ENCODE results near the gene MPPED2. TPM values are rescaled to one million over a fixed set of nuclear protein-coding genes. Genes with fewer than 3 reads are reported as not detected.
A peak's percentile ranks its signal among the peaks of the same experiment; 100 is the strongest.

MPPED2 gene
- total and polyA plus RNA-seq, 5 donors = 1.7 to 3.8 (median 3.5) TPM

- Histone ChIP-seq H3K9me3 (ENCODE audit: control insufficient read depth, low read length) (no peaks in the 10 kb centered on the region), H3K27me3 (ENCODE audit: control insufficient read depth, insufficient read depth) (no peaks in the 10 kb centered on the region), H3K4me3 (ENCODE audit: low read length) (no peak overlapping the region), H3K4me1 (ENCODE audit: control insufficient read depth, insufficient read depth, low read length) (peaks cover 1% of the 10 kb centered on the region), H3K27ac (ENCODE audit: low read length) (no peak overlapping the region)
- intact Hi-C loops (cut with DNase I) = no loop called here
- ATAC-seq (no peak), DNase-seq (no peak)
- 81% methylated on average over 3 of the region's 3 CpGs for WGBS
Observed at GRCh38 chr11:30526558-30526957, 59.6 kb downstream of the MPPED2 start.

GRCh38 chr11:30522536-30523243, 63.5 kb downstream of the MPPED2 start:
- Histone ChIP-seq H3K4me1 (ENCODE audit: control insufficient read depth, insufficient read depth, low read length) (peaks cover 1% of the 10 kb centered on the region), H3K4me3 (ENCODE audit: low read length) (no peak overlapping the region), H3K9me3 (ENCODE audit: control insufficient read depth, low read length) (no peaks in the 10 kb centered on the region), H3K27ac (ENCODE audit: low read length) (no peak overlapping the region), H3K27me3 (ENCODE audit: control insufficient read depth, insufficient read depth) (no peaks in the 10 kb centered on the region)
- DNase-seq = no peak
- WGBS = 90% methylated on average over 9 of the region's 9 CpGs
- intact Hi-C loops (cut with DNase I) = no loop called here
- no peak for ATAC-seq

- H3K9me3 ChIP-seq (ENCODE audit: control insufficient read depth, low read length) = no peaks in the 10 kb centered on the region
- no peak overlapping the region for H3K27ac ChIP-seq (ENCODE audit: low read length)
- 77% methylated on average over 8 of the region's 8 CpGs for WGBS
- no peak for ATAC-seq
- H3K4me1 ChIP-seq (ENCODE audit: control insufficient read depth, insufficient read depth, low read length) = peaks cover 1% of the 10 kb centered on the region
- DNase-seq = no peak
- no peak overlapping the region for H3K4me3 ChIP-seq (ENCODE audit: low read length)
- intact Hi-C loops (cut with DNase I) = no loop called here
- H3K27me3 ChIP-seq (ENCODE audit: control insufficient read depth, insufficient read depth) = no peaks in the 10 kb centered on the region
Observed at GRCh38 chr11:30521297-30522071, 64.7 kb downstream of the MPPED2 start.

GRCh38 chr11:30513087-30513486, 73.1 kb downstream of the MPPED2 start:
- Histone ChIP-seq H3K27ac (ENCODE audit: low read length) (no peak overlapping the region), H3K9me3 (ENCODE audit: control insufficient read depth, low read length) (no peaks in the 10 kb centered on the region), H3K4me3 (ENCODE audit: low read length) (no peak overlapping the region), H3K4me1 (ENCODE audit: control insufficient read depth, insufficient read depth, low read length) (no peaks in the 10 kb centered on the region), H3K27me3 (ENCODE audit: control insufficient read depth, insufficient read depth) (no peaks in the 10 kb centered on the region)
- WGBS = 78% methylated on average over 1 of the region's 1 CpG
- ATAC-seq = no peak
- intact Hi-C loops (cut with DNase I) = no loop called here
- DNase-seq = no peak

- Histone ChIP-seq H3K9me3 (ENCODE audit: control insufficient read depth, low read length) (no peaks in the 10 kb centered on the region), H3K4me3 (ENCODE audit: low read length) (no peak overlapping the region), H3K27ac (ENCODE audit: low read length) (no peak overlapping the region), H3K27me3 (ENCODE audit: control insufficient read depth, insufficient read depth) (no peaks in the 10 kb centered on the region), H3K4me1 (ENCODE audit: control insufficient read depth, insufficient read depth, low read length) (no peaks in the 10 kb centered on the region)
- WGBS = 74% methylated on average over 4 of the region's 4 CpGs
- no peak for ATAC-seq
- intact Hi-C loops (cut with DNase I) = no loop called here
- DNase-seq = no peak
Observed at GRCh38 chr11:30511408-30511807, 74.7 kb downstream of the MPPED2 start.

- H3K4me3 ChIP-seq (ENCODE audit: low read length) = no peak overlapping the region
- H3K27ac ChIP-seq (ENCODE audit: low read length) = no peak overlapping the region
- ATAC-seq = no peak
- DNase-seq = no peak
- H3K4me1 ChIP-seq (ENCODE audit: control insufficient read depth, insufficient read depth, low read length) = no peaks in the 10 kb centered on the region
- no peaks in the 10 kb centered on the region for H3K27me3 ChIP-seq (ENCODE audit: control insufficient read depth, insufficient read depth)
- 82% methylated on average over 2 of the region's 2 CpGs for WGBS
- intact Hi-C loops (cut with DNase I) = no loop called here
- H3K9me3 ChIP-seq (ENCODE audit: control insufficient read depth, low read length) = no peaks in the 10 kb centered on the region
Observed at GRCh38 chr11:30510750-30511149, 75.4 kb downstream of the MPPED2 start.

GRCh38 chr11:30509364-30509763, 76.8 kb downstream of the MPPED2 start:
- DNase-seq (no peak), ATAC-seq (no peak)
- WGBS = 91% methylated on average over 2 of the region's 2 CpGs
- Histone ChIP-seq H3K9me3 (ENCODE audit: control insufficient read depth, low read length) (no peaks in the 10 kb centered on the region), H3K27ac (ENCODE audit: low read length) (no peak overlapping the region), H3K4me3 (ENCODE audit: low read length) (no peak overlapping the region), H3K27me3 (ENCODE audit: control insufficient read depth, insufficient read depth) (no peaks in the 10 kb centered on the region), H3K4me1 (ENCODE audit: control insufficient read depth, insufficient read depth, low read length) (no peaks in the 10 kb centered on the region)
- intact Hi-C loops (cut with DNase I) = loop anchor here in 1 of 4 donors (10.0 kb wide), 1 partner anchor 115 kb away; no protein-coding TSS in a partner anchor

- WGBS = 57% methylated on average over 3 of the region's 3 CpGs
- no peak overlapping the region for H3K27ac ChIP-seq (ENCODE audit: low read length)
Observed at GRCh38 chr11:30508594-30508993, 77.6 kb downstream of the MPPED2 start.

GRCh38 chr11:30505603-30506002, 80.5 kb downstream of the MPPED2 start:
- WGBS = 89% methylated on average over 3 of the region's 3 CpGs
- no peak for ATAC-seq
- Histone ChIP-seq H3K9me3 (ENCODE audit: control insufficient read depth, low read length) (no peaks in the 10 kb centered on the region), H3K4me3 (ENCODE audit: low read length) (no peak overlapping the region), H3K27me3 (ENCODE audit: control insufficient read depth, insufficient read depth) (no peaks in the 10 kb centered on the region), H3K4me1 (ENCODE audit: control insufficient read depth, insufficient read depth, low read length) (no peaks in the 10 kb centered on the region), H3K27ac (ENCODE audit: low read length) (no peak overlapping the region)
- no peak for DNase-seq
- intact Hi-C loops (cut with DNase I) = loop anchor here in 1 of 4 donors (10.0 kb wide), 1 partner anchor 111 kb away; no protein-coding TSS in a partner anchor

More at GRCh38 chr11:30508594-30508993, 77.6 kb downstream of the MPPED2 start:
- DNase-seq (no peak), ATAC-seq (peak in 1 of 2 donors; percentile 60)
- H3K9me3 ChIP-seq (ENCODE audit: control insufficient read depth, low read length) = no peaks in the 10 kb centered on the region
- intact Hi-C loops (cut with DNase I) = loop anchor here in 1 of 4 donors (10.0 kb wide), 1 partner anchor 114 kb away; no protein-coding TSS in a partner anchor
- no peaks in the 10 kb centered on the region for H3K27me3 ChIP-seq (ENCODE audit: control insufficient read depth, insufficient read depth)
- H3K4me1 ChIP-seq (ENCODE audit: control insufficient read depth, insufficient read depth, low read length) = no peaks in the 10 kb centered on the region
- no peak overlapping the region for H3K4me3 ChIP-seq (ENCODE audit: low read length)

GRCh38 chr11:30504468-30504867, 81.7 kb downstream of the MPPED2 start:
- no peaks in the 10 kb centered on the region for H3K9me3 ChIP-seq (ENCODE audit: control insufficient read depth, low read length)
- 71% methylated on average over 2 of the region's 2 CpGs for WGBS
- no peaks in the 10 kb centered on the region for H3K27me3 ChIP-seq (ENCODE audit: control insufficient read depth, insufficient read depth)
- intact Hi-C loops (cut with DNase I) = loop anchor here in 1 of 4 donors (10.0 kb wide), 1 partner anchor 110 kb away; no protein-coding TSS in a partner anchor
- H3K4me3 ChIP-seq (ENCODE audit: low read length) = no peak overlapping the region
- H3K27ac ChIP-seq (ENCODE audit: low read length) = no peak overlapping the region
- ATAC-seq (no peak), DNase-seq (no peak)
- H3K4me1 ChIP-seq (ENCODE audit: control insufficient read depth, insufficient read depth, low read length) = no peaks in the 10 kb centered on the region

GRCh38 chr11:30503156-30503555, 83.0 kb downstream of the MPPED2 start:
- Histone ChIP-seq H3K4me3 (ENCODE audit: low read length) (no peak overlapping the region), H3K4me1 (ENCODE audit: control insufficient read depth, insufficient read depth, low read length) (no peaks in the 10 kb centered on the region), H3K27ac (ENCODE audit: low read length) (no peak overlapping the region), H3K27me3 (ENCODE audit: control insufficient read depth, insufficient read depth) (no peaks in the 10 kb centered on the region), H3K9me3 (ENCODE audit: control insufficient read depth, low read length) (no peaks in the 10 kb centered on the region)
- DNase-seq (no peak), ATAC-seq (no peak)
- intact Hi-C loops (cut with DNase I) = loop anchor here in 1 of 4 donors (10.0 kb wide), 1 partner anchor 108 kb away; no protein-coding TSS in a partner anchor
- 91% methylated on average over 6 of the region's 6 CpGs for whole genome bisulfite sequencing

All from right cardiac atrium (tissue), 5 donors.